Stimulated activated naive CD4-positive, alpha-beta T cell (primary cell): ENCODE results near the gene PDCD6IP.
"Not testable (repeated sequence)": the region's sequence is repeated elsewhere in the genome, so short reads cannot be mapped to it uniquely, and the experiment has no call there.

Experiments
- DNase-seq, 6 experiments: peaks; one replicate each; lab custom pipeline; 2025; lab: John Stamatoyannopoulos, UW

Gene PDCD6IP

DNA sequence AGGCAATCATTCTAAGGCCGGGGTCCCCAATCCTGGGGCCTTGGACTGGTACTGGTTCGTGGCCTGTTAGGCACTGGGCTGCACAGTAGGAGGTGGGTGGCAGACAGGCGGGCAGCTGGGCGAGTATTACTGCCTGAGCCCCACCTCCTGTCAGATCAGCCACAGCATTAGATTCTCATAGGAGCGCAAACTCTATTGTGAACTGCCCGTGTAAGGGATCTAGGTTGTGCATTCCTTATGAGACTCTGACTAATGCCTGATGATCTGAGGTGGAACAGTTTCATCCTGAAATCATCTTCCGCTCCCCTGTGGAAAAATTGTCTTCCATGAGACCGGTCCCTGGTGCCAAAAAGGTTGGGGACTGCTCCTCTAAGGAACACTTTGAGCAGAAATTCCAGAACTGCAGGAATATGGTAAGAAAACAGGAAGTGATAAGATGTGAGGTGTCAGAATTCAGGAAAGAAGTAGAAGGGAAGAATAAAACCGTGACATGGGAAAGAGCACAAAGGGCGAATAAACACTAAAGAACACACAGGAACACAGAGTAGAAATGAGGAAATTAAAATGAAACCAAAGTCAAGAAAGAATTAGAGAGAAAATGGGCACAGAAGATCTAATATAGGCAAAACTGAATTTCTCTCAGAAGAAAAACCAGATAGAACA lies 57.6 kb downstream of the PDCD6IP start:
- no peak for DNase-seq

GRCh38 chr3:33857701-33858100 lies 59.3 kb downstream of the PDCD6IP start:
- DNase-seq, result not testable (repeated sequence)

GRCh38 chr3:33858131-33858530 lies 59.7 kb downstream of the PDCD6IP start:
- no peak for DNase-seq

- no peak for DNase-seq
Measured at GRCh38 chr3:33860373-33861050, 62.1 kb downstream of the PDCD6IP start.

- DNase-seq, result no peak
Measured at GRCh38 chr3:33865133-33865532, 66.7 kb downstream of the PDCD6IP start.

DNA sequence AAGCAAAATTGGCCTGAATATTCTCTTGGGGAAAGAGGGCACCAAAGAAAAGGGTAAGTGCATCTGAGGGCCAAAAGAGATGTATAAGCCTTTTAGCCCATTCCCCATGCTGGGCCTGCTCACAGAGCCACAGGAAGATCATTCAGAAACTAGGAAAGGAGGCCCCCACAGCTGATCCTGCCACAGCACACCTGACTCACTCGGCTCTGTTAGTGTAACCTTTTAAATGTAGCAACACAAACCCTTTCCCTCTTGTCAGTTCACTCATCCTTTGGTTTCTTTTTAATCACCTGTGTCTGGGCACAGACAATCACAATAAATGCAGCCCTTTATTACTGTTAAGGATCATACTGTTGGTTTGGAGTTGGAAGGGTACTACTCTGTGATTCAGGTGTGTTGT lies 69.9 kb downstream of the PDCD6IP start:
- DNase-seq, result no peak

- no peak for DNase-seq
Measured at GRCh38 chr3:33869977-33870376, 71.5 kb downstream of the PDCD6IP start.

- no peak for DNase-seq
Measured at GRCh38 chr3:33874815-33875214, 76.4 kb downstream of the PDCD6IP start.

DNA sequence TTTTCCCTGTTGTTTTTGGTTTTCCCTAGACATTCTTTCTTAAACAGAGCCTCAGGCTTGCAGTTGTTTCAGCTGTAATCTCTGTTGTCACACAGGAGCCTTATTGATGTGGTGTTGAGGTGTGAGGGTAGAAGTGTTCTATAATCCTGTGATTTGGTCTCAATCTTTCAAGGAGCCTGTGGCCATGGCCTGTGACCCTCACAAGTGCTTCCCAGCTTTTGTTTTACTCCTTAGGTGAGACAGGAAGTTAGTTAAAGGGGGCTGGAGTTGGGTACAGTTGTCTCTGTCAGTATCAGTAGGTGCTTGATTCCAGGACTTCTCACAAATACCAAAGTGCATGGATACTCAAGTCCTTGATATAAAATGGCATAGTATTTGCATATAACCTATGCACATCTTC lies 77.2 kb downstream of the PDCD6IP start:
- DNase-seq, result no peak

DNA sequence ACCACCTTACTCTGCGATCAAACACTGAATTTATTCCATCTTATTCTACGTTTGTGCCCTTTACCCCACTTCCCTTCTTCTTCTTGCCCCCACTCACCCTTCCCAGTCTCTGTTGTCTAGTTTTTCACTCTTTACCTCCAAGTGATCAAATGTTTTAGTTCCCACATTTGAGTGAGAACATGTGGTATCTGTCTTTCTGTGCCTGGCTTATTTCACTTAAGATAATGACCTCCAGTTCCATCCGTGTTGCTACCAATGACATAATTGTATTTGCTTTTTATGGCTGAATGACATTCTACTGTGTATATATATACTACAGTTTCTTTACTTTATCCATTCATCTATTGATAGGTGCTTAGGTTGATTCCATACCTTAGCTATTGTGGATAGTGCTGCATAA lies 78.8 kb downstream of the PDCD6IP start:
- no peak for DNase-seq

GRCh38 chr3:33879540-33879939 lies 81.1 kb downstream of the PDCD6IP start:
- no peak for DNase-seq

DNA sequence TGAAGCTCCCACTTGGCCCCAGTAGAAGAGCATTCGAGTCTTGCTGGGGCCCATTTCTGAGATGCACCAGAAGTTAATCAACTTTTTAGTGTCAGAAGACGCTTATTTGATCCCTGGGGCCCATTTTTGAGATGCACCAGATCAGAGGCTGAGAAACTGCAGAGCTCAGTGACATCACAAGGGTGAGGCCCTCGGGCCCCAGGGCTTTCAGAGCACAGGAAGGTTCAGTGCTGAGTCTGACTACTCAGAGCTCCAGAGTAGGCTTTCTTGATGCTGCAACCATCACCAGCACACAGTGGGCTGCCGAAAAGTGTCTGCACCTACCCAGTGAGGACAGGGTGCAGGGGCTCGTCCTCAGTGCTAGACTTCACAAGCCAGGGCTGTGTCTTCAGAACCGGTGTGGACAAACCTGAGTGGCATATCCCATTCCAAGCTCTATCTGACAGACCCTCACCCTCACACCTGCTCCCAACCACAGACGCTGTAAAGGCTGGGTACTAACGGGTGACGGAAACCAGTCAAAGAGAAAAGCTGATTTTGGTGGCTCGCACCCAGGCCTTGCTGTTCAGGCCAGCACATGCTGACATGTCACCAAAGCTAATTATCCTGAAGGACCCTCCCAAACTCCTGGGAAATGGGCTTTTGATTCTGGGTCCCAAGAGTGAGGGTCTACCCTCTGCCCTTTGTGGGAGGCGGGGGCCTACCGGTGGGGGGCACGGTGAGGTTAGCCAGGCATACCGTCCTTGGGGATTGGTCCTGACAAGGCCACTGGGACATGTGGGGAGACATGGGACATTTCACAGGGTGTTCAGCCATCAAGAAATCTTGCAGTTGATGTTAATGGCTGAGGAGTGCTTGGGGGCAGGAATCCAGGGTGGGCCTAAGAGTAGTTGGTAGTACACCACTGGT lies 83.0 kb downstream of the PDCD6IP start:
- DNase-seq, result no peak

GRCh38 chr3:33882296-33882695 lies 83.9 kb downstream of the PDCD6IP start:
- DNase-seq, result no peak

DNA sequence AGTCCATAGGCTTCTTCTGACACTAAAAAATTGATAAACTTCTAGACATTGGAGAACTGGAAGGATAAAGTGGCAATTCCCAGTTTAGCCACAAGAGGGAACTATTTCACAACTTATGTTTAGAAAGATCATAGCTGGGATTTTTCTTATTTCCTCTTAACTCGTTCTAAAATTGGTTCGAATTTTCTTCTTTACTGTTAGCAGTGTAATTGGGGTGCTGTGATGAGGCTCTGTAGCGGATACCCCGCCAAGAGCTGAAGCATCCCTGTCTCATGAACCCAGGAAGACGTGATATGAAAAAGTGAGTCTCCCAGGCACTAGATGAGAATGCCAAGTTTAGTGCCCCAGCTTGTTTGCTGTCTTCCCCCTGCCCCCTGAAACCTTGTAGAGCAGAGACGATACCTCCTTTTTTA lies 85.1 kb downstream of the PDCD6IP start:
- DNase-seq, result peak in 3 of 6 experiments; percentile 7 to 63 (median 50)

GRCh38 chr3:33883951-33884561 lies 85.6 kb downstream of the PDCD6IP start:
- no peak for DNase-seq

DNA sequence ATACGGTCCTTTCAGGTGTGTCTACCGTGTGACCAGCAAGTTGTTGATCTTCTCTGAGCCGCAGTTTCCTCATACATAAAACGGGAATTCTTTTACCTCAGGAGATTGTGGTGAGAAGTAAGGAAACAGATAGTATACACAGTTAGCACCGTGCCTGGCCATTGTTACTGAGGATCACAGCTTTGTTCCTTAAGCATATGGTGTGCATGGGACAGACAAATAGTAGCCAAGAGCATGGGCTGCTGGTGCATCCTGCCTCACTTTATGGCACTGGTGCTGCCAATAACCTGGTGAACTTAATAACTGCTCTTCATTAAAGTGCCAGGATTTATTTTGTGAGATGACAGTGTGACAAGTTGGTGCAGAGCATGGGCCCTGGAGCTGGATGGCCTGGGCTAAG lies 86.3 kb downstream of the PDCD6IP start:
- DNase-seq, result no peak

DNA sequence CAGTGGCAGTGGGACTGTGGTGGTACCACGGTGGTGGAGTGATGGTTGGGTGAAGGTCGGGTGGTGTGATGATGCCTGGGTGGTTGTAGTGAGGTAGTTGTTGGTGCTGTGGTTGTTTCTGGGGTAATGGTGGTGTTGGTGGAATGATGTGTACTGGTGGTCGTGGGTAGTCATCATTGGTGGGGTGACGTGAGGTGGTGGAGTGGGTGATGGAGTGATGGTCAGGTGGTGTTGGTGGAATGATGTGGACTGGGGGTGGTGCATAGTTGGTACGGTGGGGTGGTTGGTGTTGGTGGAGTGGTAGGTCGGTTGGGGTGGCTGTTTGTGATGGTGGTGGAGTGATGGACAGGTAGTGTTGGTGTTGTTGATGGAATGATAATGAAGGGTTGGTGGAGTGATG lies 87.1 kb downstream of the PDCD6IP start:
- no peak for DNase-seq

- no peak for DNase-seq
Measured at GRCh38 chr3:33886015-33886414, 87.6 kb downstream of the PDCD6IP start.

- no peak for DNase-seq
Measured at GRCh38 chr3:33887478-33887877, 89.0 kb downstream of the PDCD6IP start.

- DNase-seq, result no peak
Measured at GRCh38 chr3:33889394-33890039, 91.1 kb downstream of the PDCD6IP start.

DNA sequence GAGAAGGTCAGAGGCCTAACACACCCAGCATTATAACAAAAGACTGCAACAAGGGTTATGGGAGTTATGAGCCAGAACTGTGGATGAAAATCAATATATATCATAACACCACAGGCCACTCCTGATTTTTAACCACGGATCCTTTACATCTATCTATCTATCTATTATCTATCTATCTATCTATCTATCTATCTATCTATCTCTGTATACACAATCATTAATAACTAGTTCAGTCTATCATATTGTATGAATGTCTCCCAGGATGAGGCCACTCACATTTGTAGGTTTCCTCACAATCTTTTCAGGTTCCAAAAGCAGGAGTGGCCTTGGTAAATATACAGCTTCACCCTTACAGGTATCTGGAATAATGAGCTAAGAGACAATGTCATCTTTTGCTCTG lies 94.2 kb downstream of the PDCD6IP start:
- no peak for DNase-seq

- DNase-seq, result no peak
Measured at GRCh38 chr3:33895658-33896057, 97.2 kb downstream of the PDCD6IP start.
